GM21529 (cell line): Measurements from ENCODE around the gene CBLN4.

ENCODE experiments used
- ATAC-seq: cut with Tn5 transposase; IDR thresholded peaks from one replicate; pipeline ENCODE4 v1.9.1; 2021; ENCODE audit not compliant: unreplicated experiment

The CBLN4 gene

DNA sequence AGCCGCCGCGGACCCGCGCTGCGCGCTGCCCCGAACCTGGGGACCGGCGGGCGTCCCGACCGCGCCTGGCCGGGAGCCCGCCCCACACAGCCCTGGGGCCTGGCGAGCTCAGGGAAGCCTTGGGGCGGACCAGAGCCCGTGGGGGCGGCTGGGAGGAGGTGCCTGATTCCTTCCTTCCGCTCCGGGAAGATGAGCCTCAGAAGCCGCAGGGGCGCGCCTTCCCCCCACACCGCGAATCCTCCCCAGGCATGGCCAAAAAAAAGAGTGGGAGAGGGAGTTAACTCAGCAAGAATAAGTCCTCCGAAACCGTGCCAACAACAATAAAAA lies at the start of gene CBLN4:
Gene CBLN4 (minus strand): TSS at position 131 of the 327 bp plus-strand sequence. CDS start 1,348 bp downstream, outside the sequence.
- no peak for ATAC-seq

DNA sequence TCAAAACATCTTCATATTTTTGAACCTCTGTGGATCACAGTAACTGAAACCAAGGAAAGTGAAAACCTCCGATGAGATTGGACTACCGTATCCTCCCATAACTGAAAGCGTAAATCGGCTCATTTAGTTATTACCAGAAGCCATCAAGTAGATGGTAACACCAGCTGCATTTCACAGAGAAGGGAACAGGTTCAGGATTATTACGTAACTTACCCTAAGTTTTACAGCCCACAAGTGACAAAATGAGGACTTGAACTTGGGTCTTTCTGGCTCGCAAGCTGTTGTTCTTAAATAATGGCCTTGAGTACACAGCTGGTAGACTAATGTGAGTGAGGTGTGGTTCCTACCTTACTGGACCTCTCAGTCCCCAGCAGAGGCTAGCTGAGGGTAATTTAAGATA lies 37.9 kb upstream of the CBLN4 start:
- ATAC-seq, result no peak

DNA sequence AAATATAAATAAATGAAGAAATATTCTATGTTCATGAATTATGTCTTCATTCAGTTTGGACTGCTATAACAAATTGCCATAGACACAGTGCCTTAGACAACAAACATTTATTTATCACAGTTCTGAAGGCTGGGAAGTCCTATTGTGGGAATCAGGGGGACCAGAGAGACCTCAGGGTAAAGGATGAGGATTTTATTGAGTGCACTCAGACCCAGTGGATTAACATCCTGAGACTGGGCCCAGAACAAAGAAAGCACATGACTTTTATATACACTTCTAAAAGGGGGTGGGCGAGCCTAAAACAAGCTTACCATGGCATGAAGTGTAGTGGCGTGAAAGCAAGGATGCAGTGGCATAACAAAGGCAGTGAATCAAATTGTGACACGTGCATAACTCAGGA lies 26.9 kb upstream of the CBLN4 start:
- no peak for ATAC-seq

DNA sequence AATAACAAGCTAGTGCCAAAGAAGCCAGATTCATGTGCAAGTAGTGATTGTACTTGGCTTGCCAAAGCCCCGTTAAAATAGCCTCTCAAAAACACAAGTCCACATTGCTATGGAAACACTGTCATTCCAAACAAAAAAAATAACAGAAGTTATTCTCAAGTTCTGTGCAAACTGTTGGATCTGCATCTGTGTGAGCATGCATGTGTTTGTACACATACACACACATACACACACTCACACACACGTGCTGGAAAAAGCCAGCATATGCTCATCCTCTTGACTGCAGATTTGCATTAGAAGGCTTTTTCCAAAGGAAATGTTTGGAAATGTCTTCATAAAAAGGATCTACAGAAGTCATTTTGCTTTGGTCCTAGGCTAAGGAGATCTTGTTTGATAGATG lies 13.4 kb upstream of the CBLN4 start:
- no peak for ATAC-seq

DNA sequence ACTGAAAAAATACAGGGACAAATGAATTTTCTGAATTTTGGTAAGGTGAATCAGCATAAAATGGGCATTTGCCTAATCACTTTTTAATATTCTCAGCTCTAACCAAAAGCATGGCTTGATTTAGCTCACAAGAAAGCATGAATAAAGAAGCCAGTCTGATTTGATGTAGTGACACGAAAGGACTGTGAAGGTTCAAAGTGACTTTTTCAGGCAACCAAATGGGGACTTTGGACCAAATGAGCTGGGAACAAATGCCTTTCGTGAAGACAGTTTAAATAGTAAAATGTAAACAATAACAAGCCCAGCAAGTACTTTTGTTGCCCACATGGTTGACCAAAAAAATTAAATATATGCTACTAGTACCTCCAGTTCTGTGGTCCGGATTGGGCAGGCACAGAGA lies 12.9 kb upstream of the CBLN4 start:
- no peak for ATAC-seq

DNA sequence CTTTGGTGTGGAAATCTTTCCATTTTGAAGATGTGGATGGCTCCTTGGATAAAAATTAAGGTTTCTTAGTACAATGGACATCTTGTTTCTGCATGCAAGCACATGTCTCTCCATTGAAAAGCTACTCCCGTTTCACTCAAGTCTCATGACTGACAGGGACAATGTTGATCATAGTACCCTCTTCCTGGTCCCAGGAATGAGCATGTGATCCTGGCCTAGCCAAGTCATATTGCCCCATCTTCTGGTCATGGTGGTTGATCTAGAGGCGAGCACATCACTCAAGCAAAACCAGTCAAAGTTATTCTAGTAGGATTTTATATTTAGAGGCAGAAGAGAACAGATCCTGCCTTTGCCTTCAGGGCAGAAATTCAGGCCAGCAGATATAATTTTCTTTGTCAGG lies 12.2 kb upstream of the CBLN4 start:
- no peak for ATAC-seq

DNA sequence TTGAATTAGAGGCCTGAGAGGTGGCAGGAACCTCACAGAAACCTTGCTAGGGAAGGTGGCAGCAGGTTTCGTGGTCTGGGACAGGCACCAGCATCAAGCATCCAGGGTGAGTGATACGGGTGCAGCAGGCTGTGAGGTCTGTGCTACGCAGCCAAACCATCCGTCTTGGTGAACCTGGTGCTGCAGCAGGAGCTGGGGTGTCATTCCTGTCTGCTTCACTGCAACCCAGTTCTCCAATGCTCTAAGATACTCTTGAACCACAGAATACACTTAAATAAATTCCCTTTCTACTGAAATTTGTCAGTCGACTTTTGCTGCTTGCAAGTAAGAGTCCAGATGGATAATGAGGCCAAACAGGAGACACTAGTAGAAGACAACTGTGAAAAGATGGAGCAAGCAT lies 9.7 kb upstream of the CBLN4 start:
- ATAC-seq, result no peak

DNA sequence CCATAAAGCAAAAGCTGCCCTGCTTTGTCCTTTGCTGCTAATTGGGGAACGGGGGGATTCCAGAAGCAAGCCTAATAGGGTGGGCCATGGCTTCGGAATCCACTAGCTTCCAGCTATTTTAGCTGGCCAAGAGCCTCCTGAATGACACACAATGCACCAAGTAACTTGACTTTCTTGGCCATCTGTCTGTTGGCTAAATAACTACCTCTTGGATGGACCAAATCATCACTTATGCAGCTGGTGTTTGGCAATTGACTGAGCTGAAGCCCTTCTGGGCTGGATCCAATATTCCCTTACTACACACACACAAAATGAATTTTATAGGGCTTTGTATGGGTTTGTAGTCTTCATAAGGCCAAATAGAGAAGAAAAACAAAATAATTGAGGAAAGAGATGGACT lies 8.8 kb upstream of the CBLN4 start:
- no peak for ATAC-seq

DNA sequence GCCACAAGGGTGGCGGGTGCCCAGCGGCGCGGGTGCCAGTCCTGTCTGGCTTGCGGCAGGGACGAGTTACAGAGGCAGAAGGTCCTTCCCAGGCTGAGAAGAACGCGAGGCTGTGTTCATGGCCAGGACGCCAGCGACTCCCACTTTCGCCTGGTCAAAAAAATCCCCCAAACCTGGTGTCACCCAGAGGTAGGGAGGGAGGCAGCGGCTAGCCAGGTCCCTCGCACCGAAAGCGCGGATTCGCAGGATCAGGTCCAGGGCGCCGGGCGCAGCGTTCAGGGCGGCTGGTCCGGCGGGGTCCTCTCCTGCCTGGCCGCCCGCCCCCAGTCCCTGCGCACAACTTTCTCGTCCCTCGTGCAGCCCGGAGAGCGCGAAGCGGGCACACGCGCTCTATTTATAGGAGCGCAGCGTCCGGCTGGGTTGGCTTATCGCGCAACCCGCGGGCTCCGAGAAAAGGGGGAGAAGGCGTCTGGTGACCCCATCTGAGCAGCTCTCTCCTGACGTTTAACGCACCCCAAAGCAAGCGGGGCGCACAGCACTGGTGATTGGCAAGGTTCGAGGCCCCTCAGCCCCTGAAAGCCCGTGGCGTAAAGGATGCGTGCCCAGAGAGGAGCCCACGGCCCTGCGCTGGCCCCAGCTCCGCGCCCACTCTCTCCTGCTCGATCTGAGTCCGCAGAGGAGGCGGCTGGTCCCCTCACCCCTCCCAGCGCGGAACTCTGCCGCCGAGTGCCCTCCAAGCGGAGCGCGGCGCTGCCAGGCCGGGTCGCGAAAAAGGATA lies 519 bp downstream of the CBLN4 start:
- ATAC-seq, result no peak

DNA sequence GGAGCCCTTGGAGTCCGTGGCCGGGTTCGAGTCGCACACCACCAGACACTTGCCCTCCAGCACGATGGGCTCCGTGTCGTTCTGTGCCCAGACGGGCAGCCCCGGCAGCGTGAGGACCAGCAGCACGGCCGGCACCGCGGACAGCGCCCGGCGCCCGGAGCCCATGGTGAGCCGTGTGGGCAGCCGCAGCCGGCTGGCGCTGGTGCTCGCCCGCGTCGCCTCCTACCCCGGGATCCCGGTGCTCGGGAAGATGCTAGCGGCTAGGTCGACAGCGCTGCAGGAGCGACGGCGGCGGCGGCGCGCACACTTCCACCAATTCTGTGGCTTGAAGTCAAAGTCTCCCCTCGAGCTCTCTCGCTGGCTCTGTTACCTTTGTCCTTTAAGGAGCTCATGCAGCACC lies 1.3 kb downstream of the CBLN4 start:
- no peak for ATAC-seq

DNA sequence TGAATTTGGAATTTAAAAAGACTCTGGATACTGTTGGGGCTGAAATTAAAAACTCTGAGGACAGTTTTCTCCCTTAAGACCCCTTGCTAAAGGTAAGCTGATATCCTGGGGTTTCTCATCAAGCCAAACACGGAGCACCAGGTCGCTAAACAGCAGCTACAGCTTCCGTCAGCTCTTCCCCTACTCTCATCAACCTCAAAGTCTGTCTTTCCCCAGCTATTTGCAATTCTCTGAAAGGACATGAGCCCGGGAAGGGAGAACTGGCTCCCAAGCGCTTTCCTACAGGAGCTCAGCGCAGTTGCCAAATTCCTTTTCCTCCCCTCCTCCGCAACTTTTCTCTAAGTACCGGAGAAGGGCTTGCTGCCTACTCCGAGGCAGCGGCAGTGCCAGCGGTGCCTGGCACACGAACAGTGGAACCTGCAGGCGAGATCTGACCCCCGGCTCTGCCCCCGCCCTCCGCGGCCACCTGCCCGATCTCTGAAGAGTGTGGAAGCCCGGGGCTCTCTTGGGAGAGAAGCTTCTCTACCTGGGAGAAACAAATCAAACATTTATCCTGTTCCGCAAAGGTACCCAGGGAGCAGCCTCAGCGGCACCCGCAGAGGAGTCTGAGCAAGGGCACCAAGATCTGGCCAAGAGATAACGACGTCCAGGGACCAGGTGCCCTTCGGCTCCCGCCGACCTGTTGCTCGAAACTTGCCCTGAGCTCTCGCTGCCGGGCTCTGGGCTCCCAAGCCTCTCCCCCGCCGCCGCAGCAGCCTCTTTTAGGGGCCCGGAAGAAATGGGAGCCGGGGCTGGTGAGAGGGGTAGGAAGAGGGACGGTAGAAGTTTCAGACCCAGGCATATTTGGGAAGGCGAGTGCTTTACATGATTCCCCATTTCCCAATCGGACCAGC lies 2.2 kb downstream of the CBLN4 start:
- no peak for ATAC-seq

DNA sequence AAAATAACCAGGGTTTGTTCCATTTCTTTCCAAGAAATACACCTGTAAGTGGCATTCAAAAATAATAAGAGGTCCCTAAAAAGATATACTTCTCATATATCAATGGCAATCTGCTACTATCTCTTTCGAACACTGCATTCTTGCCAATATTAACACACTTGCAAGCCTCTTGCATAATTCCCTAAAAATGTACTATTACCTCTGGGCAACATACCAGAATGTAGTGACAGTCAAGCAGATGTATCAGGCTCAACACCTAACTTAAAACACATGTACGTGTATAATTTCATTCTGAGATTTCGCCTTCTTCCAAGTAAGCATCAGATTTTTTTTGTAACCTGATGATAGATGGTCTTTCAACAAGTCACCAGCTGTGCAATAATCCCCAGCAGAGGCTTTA lies 3.4 kb downstream of the CBLN4 start:
- no peak for ATAC-seq

DNA sequence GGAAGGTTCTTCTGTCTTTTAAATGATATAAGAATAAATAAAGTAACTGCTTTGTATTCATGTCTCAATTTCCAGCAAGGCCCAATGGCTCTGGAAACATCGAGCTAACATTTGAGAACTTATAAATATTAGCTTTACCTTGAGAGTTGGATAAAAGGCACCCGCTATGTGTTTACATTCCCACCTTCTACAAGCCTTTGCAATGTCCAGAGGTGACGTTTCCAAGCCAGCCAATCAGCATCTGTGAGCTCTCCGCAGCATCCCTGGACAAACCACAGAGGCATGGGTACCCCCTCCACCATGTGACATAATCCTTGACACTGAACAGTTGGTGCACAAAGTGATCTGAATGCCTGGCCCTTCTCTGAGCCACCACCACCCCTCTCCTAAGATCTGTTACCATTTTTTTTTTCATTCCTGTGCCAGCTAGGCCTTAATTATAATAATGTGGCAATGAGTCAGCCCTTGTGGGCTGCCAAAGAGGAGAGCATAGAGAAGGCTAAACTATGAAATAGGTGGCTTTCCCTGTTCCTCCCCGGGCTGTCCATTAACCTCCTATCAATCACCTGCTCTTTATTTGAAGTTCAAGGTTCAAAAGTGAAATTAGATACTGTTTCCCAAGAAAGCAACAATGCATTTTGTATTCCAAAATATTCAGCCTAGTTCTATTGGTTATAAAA lies 4.1 kb downstream of the CBLN4 start:
- no peak for ATAC-seq

DNA sequence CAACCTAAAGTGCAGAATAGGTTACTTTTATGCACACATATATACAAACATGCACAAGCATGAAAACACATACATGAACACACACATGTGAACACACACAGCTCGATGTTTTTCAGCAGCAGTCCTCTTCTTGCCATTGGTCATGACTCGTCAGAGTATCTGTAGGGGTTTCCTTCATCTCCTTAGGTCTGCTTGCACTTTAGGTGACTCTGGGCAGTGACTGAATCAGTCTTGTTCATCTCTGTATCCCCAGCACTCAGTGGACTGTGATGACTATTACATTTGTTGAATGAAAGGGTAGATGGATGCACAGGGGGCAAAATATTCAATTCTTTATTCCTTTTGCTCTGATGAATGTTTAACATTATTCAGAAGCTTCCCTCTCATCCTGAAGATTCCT lies 26.8 kb downstream of the CBLN4 start:
- no peak for ATAC-seq

DNA sequence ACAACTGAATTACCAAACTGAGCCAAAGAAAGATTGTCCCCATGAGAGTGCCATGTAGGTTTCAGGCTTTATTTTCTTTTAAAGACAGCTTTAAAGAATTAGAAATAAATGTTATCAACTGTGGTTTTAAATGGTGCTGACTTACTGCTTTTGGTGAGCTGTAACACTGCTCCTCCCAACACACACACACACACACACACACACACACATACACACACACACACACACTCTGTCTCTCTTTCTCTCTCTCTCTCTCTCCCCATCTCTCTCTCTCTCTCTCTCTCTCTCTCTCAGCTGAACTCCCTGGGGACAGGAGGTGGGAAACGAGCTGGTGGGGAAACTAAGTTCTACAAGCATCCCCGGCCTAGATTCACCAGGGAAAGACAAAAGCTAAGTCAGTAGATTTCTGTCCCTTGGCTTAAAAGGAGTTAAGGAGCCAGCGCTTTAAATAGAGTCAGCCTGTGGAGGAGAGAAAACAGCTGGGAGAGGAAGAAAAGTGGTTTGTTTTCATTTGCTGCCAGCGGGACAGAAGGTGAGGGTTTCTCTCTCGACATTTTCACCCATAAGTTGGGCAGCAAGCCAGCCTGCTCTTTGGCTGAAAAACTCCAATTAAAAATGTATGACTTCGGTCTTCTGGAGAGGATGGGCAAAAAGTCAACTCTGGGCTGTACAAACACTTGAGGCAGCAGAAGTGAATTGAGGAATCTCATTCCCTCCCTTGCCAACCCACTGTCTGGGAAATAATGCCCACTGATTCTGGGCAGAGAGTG lies 27.4 kb downstream of the CBLN4 start:
- no peak for ATAC-seq

DNA sequence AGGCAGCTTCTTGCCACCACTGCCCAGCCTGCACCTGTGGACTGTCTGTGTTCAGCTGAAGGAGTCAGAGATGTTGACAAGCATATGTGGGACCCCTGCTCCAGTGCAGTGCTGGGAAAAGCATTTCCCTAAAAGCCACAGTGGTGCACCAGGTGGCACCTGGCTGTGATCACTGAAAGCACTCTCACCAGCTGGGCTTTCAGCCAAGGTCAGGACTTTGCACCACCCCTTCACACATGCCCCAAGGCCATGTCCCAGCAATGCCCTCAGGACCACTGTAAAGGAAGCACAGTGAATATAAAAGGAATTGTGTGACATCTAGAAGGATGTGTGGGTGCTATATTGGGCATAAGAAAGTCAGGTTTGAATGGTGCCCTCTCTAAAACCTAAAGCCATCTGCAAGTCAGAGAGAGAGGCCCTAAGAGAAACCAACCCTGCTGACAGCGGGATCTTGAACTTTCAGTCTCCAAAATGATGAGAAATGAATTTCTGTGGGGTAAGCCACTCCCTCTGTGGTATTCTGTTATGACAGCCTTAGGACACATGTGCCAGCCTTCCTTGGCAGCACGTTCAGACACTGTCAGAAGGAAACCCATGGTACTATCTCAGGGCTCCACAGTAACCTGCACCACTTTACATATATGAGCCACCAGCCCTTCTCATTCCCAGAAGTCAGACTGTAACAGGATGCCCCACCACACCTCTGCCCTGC lies 30.7 kb downstream of the CBLN4 start:
- no peak for ATAC-seq

DNA sequence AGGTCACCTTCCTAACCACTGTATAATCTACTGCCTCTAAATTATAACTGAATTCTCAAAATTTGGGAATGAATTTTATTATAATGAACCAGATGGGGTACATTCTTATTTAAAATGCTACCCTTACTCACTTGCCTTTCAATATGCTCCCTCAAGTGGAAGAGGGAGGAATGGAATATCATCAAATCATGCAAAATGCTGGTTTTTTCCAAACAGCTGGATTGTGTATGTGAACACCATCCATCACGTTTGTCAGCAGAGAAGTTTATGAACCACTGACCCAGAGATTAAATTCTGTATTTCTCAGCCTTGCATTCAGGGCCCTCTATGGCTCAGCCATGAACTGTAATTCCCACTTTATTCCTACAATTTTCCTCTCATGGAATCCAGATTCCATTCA lies 40.5 kb downstream of the CBLN4 start:
- ATAC-seq, result no peak

DNA sequence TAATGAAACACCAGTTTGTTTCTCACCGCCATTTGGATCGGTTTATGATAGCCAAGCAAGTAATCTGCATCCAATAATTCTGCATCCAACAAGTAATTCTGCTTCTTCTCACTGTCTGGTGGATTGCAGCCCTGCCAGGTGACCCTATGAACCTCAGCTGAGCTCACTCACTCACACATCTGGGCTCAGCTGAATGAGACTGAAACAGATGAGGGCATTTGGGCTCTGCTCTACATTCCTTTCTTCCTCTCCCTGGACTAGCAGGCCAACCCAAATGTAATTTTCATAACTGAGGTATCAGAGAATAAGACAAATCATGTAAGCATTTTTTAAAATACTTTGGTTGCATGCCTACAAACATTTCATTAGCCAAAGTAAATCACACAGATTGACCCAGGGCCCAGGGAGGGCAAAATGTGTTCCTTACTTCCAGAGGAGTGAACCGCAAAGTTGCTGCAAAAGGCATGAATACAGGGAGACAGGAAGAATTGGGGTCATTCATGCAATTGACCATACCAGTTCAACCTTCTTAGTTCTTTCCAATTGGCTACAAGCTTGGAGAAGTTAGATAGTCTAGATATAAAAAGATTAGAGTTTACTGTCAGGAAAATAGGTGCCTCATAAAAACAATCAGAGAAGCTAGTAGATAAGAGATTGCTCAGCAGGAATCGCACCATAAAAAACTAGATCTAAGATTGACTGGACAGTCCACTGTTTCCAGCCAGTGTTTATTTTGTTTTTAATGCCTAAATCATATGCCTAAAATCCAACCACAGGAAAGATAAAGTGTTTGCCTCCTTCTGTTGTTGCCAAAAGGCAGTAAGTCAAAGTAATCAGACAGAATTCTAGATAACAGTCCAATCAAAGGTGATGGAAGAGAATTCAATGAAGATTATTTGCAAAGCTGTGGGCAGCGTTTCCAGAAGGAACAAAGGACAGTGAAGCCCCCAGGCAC lies 43.7 kb downstream of the CBLN4 start:
- no peak for ATAC-seq

DNA sequence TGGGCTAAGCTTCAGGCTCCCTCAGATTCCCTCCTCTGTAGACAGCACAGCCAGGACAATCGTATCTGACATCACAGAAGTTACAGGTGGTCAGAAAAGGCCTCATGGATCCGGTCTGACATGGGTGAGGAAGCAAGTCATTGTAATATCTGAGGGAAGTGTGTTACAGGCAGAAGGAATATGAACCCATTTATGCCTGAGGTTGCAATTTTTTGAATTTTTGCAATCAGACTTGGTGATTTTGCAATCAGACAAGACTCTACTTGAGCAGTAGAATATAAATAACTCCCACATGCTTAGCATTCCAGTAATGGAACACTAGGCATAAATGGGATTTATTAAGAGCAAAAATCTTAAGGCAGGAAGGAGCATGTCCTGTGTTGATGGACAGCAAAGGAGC lies 52.1 kb downstream of the CBLN4 start:
- no peak for ATAC-seq
